K562 (cell line): ENCODE data around the gene MYOZ1. TPM values are rescaled to one million over a fixed set of nuclear protein-coding genes. Genes with fewer than 3 reads are reported as not detected.
A peak's percentile ranks its signal among the peaks of the same experiment; 100 is the strongest.

Experiments used
- CBFB ChIP-seq: sonication (generic); formaldehyde crosslinking; IDR thresholded peaks from 2 replicates; pipeline ENCODE4 v1.4.0; 2020; ENCODE audit warnings: mild to moderate bottlenecking, missing genetic modification reagents
- CBX1 ChIP-seq: sonication (generic); IDR thresholded peaks from 2 replicates; pipeline ENCODE4 v1.6.1; 2016; ENCODE audit warnings: antibody characterized with exemption, low read depth, mild to moderate bottlenecking
- CREM ChIP-seq: IDR thresholded peaks from 2 replicates; pipeline ENCODE4 v1.6.1; 2014; ENCODE audit warnings: antibody characterized with exemption, low read depth
- ELK1 ChIP-seq: sonication (generic); formaldehyde crosslinking; IDR thresholded peaks from 2 replicates; pipeline ENCODE4 v1.8.1; 2022; ENCODE audit warnings: missing genetic modification reagents
- GTF3C2 ChIP-seq: IDR thresholded peaks from 3 replicates; pipeline ENCODE4 v1.6.1; 2011; ENCODE audit warnings: borderline replicate concordance, mild to moderate bottlenecking, moderate library complexity; ENCODE audit not compliant: insufficient read length; ENCODE audit errors: extremely low read depth
- HMGN3 ChIP-seq: IDR thresholded peaks from 2 replicates; pipeline ENCODE4 v1.6.1; 2011; ENCODE audit warnings: borderline replicate concordance, low read depth, mild to moderate bottlenecking, mixed read lengths, low read length; ENCODE audit not compliant: insufficient read length; ENCODE audit errors: extremely low read depth
- JUN ChIP-seq, 2 experiments: sonication (generic) in 1 of 2; formaldehyde crosslinking in 1 of 2; IDR thresholded peaks; 2 replicates each; pipeline versions ENCODE4 v1.6.1 to v1.8.0; 2012 to 2022; ENCODE audit warnings: borderline replicate concordance in 2 of 2, mild to moderate bottlenecking in 2 of 2, improper control_type of control experiment in 1 of 2, low read depth in 1 of 2, low read length in 1 of 2, missing genetic modification reagents in 1 of 2
- JUND ChIP-seq, 2 experiments: IDR thresholded peaks; 2 replicates in 1 of 2; 3 replicates in 1 of 2; pipeline ENCODE4 v1.6.1; 2011; ENCODE audit warnings: borderline replicate concordance in 2 of 2, low read depth in 2 of 2, low read length in 2 of 2, improper control_type of control experiment in 1 of 2, missing biosample characterization in 1 of 2, missing genetic modification characterization in 1 of 2, missing genetic modification reagents in 1 of 2
- KLF16 ChIP-seq: IDR thresholded peaks from 2 replicates; pipeline ENCODE4 v1.6.1; 2016; ENCODE audit warnings: antibody characterized with exemption
- NFIX ChIP-seq: fragments of 250-450 bp; sonication (Bioruptor Pico); IDR thresholded peaks from 2 replicates; pipeline ENCODE4 v1.4.0; 2020; ENCODE audit warnings: low read depth, mild to moderate bottlenecking, moderate library complexity
- NR2C2 ChIP-seq, 2 experiments: fragments of 200-800 bp in 1 of 2; sonication (Bioruptor generic) in 1 of 2; sonication (generic) in 1 of 2; formaldehyde crosslinking in 1 of 2; IDR thresholded peaks; 2 replicates each; pipeline versions ENCODE4 v1.6.1 to v1.8.0; 2016 to 2022; ENCODE audit warnings: mild to moderate bottlenecking in 1 of 2, missing compliant biosample characterization in 1 of 2, missing genetic modification characterization in 1 of 2, missing genetic modification reagents in 1 of 2
- RBM25 ChIP-seq: fragments of 200-400 bp; formaldehyde crosslinking; IDR thresholded peaks from 2 replicates; pipeline ENCODE4 v1.6.1; 2018; ENCODE audit warnings: low read length, low read depth, moderate library complexity; ENCODE audit not compliant: severe bottlenecking
- TARDBP ChIP-seq: fragments of 450-650 bp; IDR thresholded peaks from 2 replicates; pipeline ENCODE4 v1.6.1; 2016
- TFAP4 ChIP-seq: sonication (generic); formaldehyde crosslinking; IDR thresholded peaks from 2 replicates; pipeline ENCODE4 v1.8.0; 2022; ENCODE audit warnings: missing genetic modification reagents, mild to moderate bottlenecking, moderate library complexity, borderline replicate concordance
- TSC22D4 ChIP-seq: fragments of 450-650 bp; IDR thresholded peaks from 2 replicates; pipeline ENCODE4 v1.6.1; 2016; ENCODE audit warnings: missing genetic modification characterization, missing biosample characterization, control low read depth
- ZFPM2 ChIP-seq: fragments of 250-450 bp; sonication (Bioruptor Pico); IDR thresholded peaks from 2 replicates; pipeline ENCODE4 v1.5.1; 2022; ENCODE audit warnings: mild to moderate bottlenecking
- ZNF263 ChIP-seq: sonication (generic); formaldehyde crosslinking; IDR thresholded peaks from 2 replicates; pipeline ENCODE4 v1.8.0; 2022; ENCODE audit warnings: mild to moderate bottlenecking, missing genetic modification reagents, borderline replicate concordance
- ZNF354B ChIP-seq: fragments of 250-450 bp; sonication (Bioruptor Pico); IDR thresholded peaks from 2 replicates; pipeline ENCODE4 v1.4.0; 2020
- ZNF589 ChIP-seq: fragments of 200-800 bp; sonication (Bioruptor generic); IDR thresholded peaks from 2 replicates; pipeline ENCODE4 v1.6.1; 2016; ENCODE audit warnings: low read depth, missing genetic modification characterization, missing compliant biosample characterization
- polyA plus RNA-seq, 8 experiments: library from polyadenylated mRNA; depleted of rRNA in 4 of 8; stranded (reverse) in 5 of 8; unstranded in 3 of 8; fragments of >200 nt; fragmentation: Nextera tagmentation in 2 of 8; fragmentation: Illumina TruSeq in 1 of 8; extraction: Ambion mirVana in 2 of 8; extraction: Trizol in 1 of 8; gene quantifications; 2 replicates each; pipeline versions ENCODE4 v1.2.1 to v1.2.3, GENCODE V29; 2011 to 2014; ENCODE audit warnings: inconsistent platforms in 1 of 8, missing spikeins in 1 of 8
- total RNA-seq, 7 experiments: library from RNA; depleted of rRNA in 6 of 7; stranded (reverse); fragments of >200 nt in 6 of 7; fragmentation: Illumina TruSeq in 2 of 7; extraction: Trizol in 2 of 7; gene quantifications; 2 replicates each; pipeline versions ENCODE4 v1.2.1 to v1.2.3, GENCODE V29; 2011 to 2021; ENCODE audit warnings: low replicate concordance in 1 of 7

The MYOZ1 gene
- total and polyA plus RNA-seq, 9 of the 15 experiments (the other 6 are each of a cell fraction or from before 2014, with no cell fraction given) = 0.03 to 0.18 (median 0.07) TPM; not detected in 5

GRCh38 chr10:73648975-73649829, 7.9 kb upstream of the MYOZ1 start (continued):
- peak; percentile 73; the same call in 1 of the 2 replicates for TF ChIP-seq NR2C2 (CRISPR knock-in tag; IDR thresholded peaks at IDR 0.05)
- peak; percentile 90 for TF ChIP-seq NR2C2 (tag; IDR thresholded peaks at IDR 0.05)
- TF ChIP-seq CBX1 = no peak
- TF ChIP-seq CREM = peak; percentile 59
- TF ChIP-seq NFIX = no peak
- no peak for TF ChIP-seq GTF3C2
- TF ChIP-seq ZNF589 (CRISPR knock-in tag) = peak; percentile 83
- peak; percentile 25; the same call in 1 of the 2 replicates for TF ChIP-seq TARDBP
- TF ChIP-seq HMGN3 = peak; percentile 21
- TF ChIP-seq TFAP4 (CRISPR knock-in tag) = peak; percentile 41; the same call in 1 of the 2 replicates
- no peak for TF ChIP-seq ZFPM2 (CRISPR knock-in tag)
- TF ChIP-seq ZNF263 (CRISPR knock-in tag) = peak; percentile 63; the same call in 1 of the 2 replicates
- TF ChIP-seq RBM25 = no peak
- TF ChIP-seq CBFB (CRISPR knock-in tag) = peak; percentile 79; the same call in 1 of the 2 replicates
- TF ChIP-seq KLF16 = peak; percentile 82
- peak; percentile 89 for TF ChIP-seq JUND (IDR thresholded peaks at IDR 0.05; ENCODE audit: borderline replicate concordance, low read depth, low read length)
- TF ChIP-seq JUND (tag; IDR thresholded peaks at IDR 0.05; ENCODE audit: borderline replicate concordance, low read depth, low read length) = peak; percentile 91; the same call in 2 of the 3 replicates
- no peak for TF ChIP-seq ZNF354B (CRISPR knock-in tag)
- TF ChIP-seq ELK1 = no peak
- TF ChIP-seq JUN (IDR thresholded peaks at IDR 0.05; ENCODE audit: borderline replicate concordance, low read depth, low read length) = peak; percentile 67; the same call in 1 of the 2 replicates
- TF ChIP-seq JUN (CRISPR knock-in tag; IDR thresholded peaks at IDR 0.05; ENCODE audit: borderline replicate concordance) = no peak
- 0 out of 2 replicates have a peak, but pooled peaks have one; percentile 37 for TF ChIP-seq TSC22D4 (tag)
